ENCODE data around the gene EIF4G2. TPM values are rescaled to one million over a fixed set of nuclear protein-coding genes. Genes with fewer than 3 reads are reported as not detected.
A peak's percentile ranks its signal among the peaks of the same experiment; 100 is the strongest.

EIF4G2 gene
- total RNA-seq, 2 experiments from 2014 or later: 794 to 835 TPM

- H3K4me1 Mint-ChIP-seq (ENCODE audit: low read depth): peaks cover 22% of the 10 kb centered on the region
- intact Hi-C loops (cut with micrococcal nuclease): loop anchor here (1.0 to 10.0 kb wide), 3 partner anchors 140 to 362 kb away; no protein-coding TSS in a partner anchor
- ChIA-PET POLR2A (interaction anchor here (1.0 to 1.8 kb wide), 7 partner anchors 10 to 228 kb away, joined by 3 to 8 read pairs (median 4); partner anchors contain the start of gene EIF4G2), CTCF (interaction anchor here (0.5 to 5.7 kb wide), 49 partner anchors 10 to 1619 kb away, joined by 3 to 83 read pairs (median 5); partner anchors contain the start of genes EIF4G2 and ZBED5)
- no peaks in the 10 kb centered on the region for H3K9me3 Mint-ChIP-seq
- no peak overlapping the region for H3K27ac Mint-ChIP-seq
- H3K27me3 Mint-ChIP-seq: peaks cover 3% of the 10 kb centered on the region
- no peak overlapping the region for H3K4me3 Mint-ChIP-seq
- peaks cover 11% of the 10 kb centered on the region for H3K36me3 Mint-ChIP-seq
- DNase-seq: peak; percentile 89
Observed at GRCh38 chr11:10792385-10793068, 16.2 kb downstream of the EIF4G2 start.

- Mint-ChIP-seq H3K4me3 (no peak overlapping the region), H3K9me3 (no peaks in the 10 kb centered on the region), H3K27ac (no peak overlapping the region), H3K4me1 (ENCODE audit: low read depth) (no peaks in the 10 kb centered on the region), H3K36me3 (no peaks in the 10 kb centered on the region), H3K27me3 (no peaks in the 10 kb centered on the region)
- intact Hi-C loops (cut with micrococcal nuclease): no loop called here
- POLR2A ChIA-PET: no interaction called here
- CTCF ChIA-PET: no interaction called here
- no peak for DNase-seq
Observed at GRCh38 chr11:10786451-10786850, 22.3 kb downstream of the EIF4G2 start.

GRCh38 chr11:10785146-10785474 lies 23.6 kb downstream of the EIF4G2 start:
- no peaks in the 10 kb centered on the region for H3K27me3 Mint-ChIP-seq

GRCh38 chr11:10784232-10785145 lies 24.2 kb downstream of the EIF4G2 start:
- Mint-ChIP-seq H3K36me3 (no peaks in the 10 kb centered on the region), H3K4me1 (ENCODE audit: low read depth) (no peaks in the 10 kb centered on the region), H3K4me3 (no peak overlapping the region), H3K27me3 (no peaks in the 10 kb centered on the region), H3K27ac (no peak overlapping the region), H3K9me3 (no peaks in the 10 kb centered on the region)
- DNase-seq: no peak
- CTCF ChIA-PET: interaction anchor here (1.0 to 4.1 kb wide), 4 partner anchors 8 to 328 kb away, joined by 3 to 25 read pairs (median 4); no protein-coding TSS in a partner anchor
- intact Hi-C loops (cut with micrococcal nuclease): no loop called here
- POLR2A ChIA-PET: no interaction called here

More at GRCh38 chr11:10785146-10785474, 23.6 kb downstream of the EIF4G2 start:
- Mint-ChIP-seq H3K4me3 (no peak overlapping the region), H3K36me3 (no peaks in the 10 kb centered on the region), H3K4me1 (ENCODE audit: low read depth) (no peaks in the 10 kb centered on the region), H3K27ac (no peak overlapping the region), H3K9me3 (no peaks in the 10 kb centered on the region)
- ChIA-PET POLR2A (no interaction called here), CTCF (interaction anchor here (1.0 kb wide), 3 partner anchors 14 to 329 kb away, joined by 3 to 4 read pairs (median 3); no protein-coding TSS in a partner anchor)
- intact Hi-C loops (cut with micrococcal nuclease): no loop called here
- DNase-seq: no peak

GRCh38 chr11:10780040-10780439 lies 28.7 kb downstream of the EIF4G2 start:
- POLR2A ChIA-PET: interaction anchor here (1.2 kb wide), 1 partner anchor 12 kb away, joined by 3 read pairs; no protein-coding TSS in a partner anchor
- intact Hi-C loops (cut with micrococcal nuclease): no loop called here
- H3K36me3 Mint-ChIP-seq: peaks cover 22% of the 10 kb centered on the region
- DNase-seq: no peak
- CTCF ChIA-PET: interaction anchor here (1.5 to 4.1 kb wide), 2 partner anchors 9 to 12 kb away, joined by 3 to 25 read pairs; no protein-coding TSS in a partner anchor
- H3K4me1 Mint-ChIP-seq (ENCODE audit: low read depth): peaks cover 12% of the 10 kb centered on the region
- H3K27me3 Mint-ChIP-seq: no peaks in the 10 kb centered on the region
- H3K9me3 Mint-ChIP-seq: no peaks in the 10 kb centered on the region
- H3K4me3 Mint-ChIP-seq: no peak overlapping the region
- H3K27ac Mint-ChIP-seq: no peak overlapping the region

GRCh38 chr11:10779086-10779485 lies 29.6 kb downstream of the EIF4G2 start:
- H3K36me3 Mint-ChIP-seq: peaks cover 31% of the 10 kb centered on the region
- H3K27me3 Mint-ChIP-seq: no peaks in the 10 kb centered on the region
- ChIA-PET POLR2A (no interaction called here), CTCF (interaction anchor here (1.3 to 3.7 kb wide), 3 partner anchors 9 to 13 kb away, joined by 4 to 16 read pairs (median 5); no protein-coding TSS in a partner anchor)
- intact Hi-C loops (cut with micrococcal nuclease): no loop called here
- no peak for DNase-seq
- no peak overlapping the region for H3K27ac Mint-ChIP-seq
- H3K4me1 Mint-ChIP-seq (ENCODE audit: low read depth): peaks cover 12% of the 10 kb centered on the region
- no peak overlapping the region for H3K4me3 Mint-ChIP-seq
- H3K9me3 Mint-ChIP-seq: no peaks in the 10 kb centered on the region

GRCh38 chr11:10778217-10778970 lies 30.3 kb downstream of the EIF4G2 start:
- intact Hi-C loops (cut with micrococcal nuclease): no loop called here
- CTCF ChIA-PET: interaction anchor here (1.3 to 3.7 kb wide), 3 partner anchors 9 to 14 kb away, joined by 4 to 16 read pairs (median 5); no protein-coding TSS in a partner anchor
- POLR2A ChIA-PET: no interaction called here
- Mint-ChIP-seq H3K27ac (peak overlapping the region; percentile 60), H3K4me3 (no peak overlapping the region), H3K4me1 (ENCODE audit: low read depth) (peaks cover 12% of the 10 kb centered on the region), H3K27me3 (no peaks in the 10 kb centered on the region), H3K9me3 (no peaks in the 10 kb centered on the region), H3K36me3 (peaks cover 35% of the 10 kb centered on the region)
- no peak for DNase-seq

- H3K9me3 Mint-ChIP-seq: no peaks in the 10 kb centered on the region
- H3K27me3 Mint-ChIP-seq: no peaks in the 10 kb centered on the region
- H3K4me3 Mint-ChIP-seq: no peak overlapping the region
- no peak overlapping the region for H3K27ac Mint-ChIP-seq
- CTCF ChIA-PET: interaction anchor here (1.6 to 3.7 kb wide), 2 partner anchors 10 to 15 kb away, joined by 4 to 16 read pairs; no protein-coding TSS in a partner anchor
- no peak for DNase-seq
- peaks cover 41% of the 10 kb centered on the region for H3K36me3 Mint-ChIP-seq
- POLR2A ChIA-PET: no interaction called here
- intact Hi-C loops (cut with micrococcal nuclease): no loop called here
- H3K4me1 Mint-ChIP-seq (ENCODE audit: low read depth): peaks cover 12% of the 10 kb centered on the region
Observed at GRCh38 chr11:10777806-10778205, 30.9 kb downstream of the EIF4G2 start.

GRCh38 chr11:10777393-10777793 lies 31.3 kb downstream of the EIF4G2 start:
- Mint-ChIP-seq H3K27ac (no peak overlapping the region), H3K9me3 (no peaks in the 10 kb centered on the region), H3K4me3 (no peak overlapping the region), H3K36me3 (peaks cover 41% of the 10 kb centered on the region), H3K4me1 (ENCODE audit: low read depth) (peaks cover 12% of the 10 kb centered on the region), H3K27me3 (no peaks in the 10 kb centered on the region)
- intact Hi-C loops (cut with micrococcal nuclease): no loop called here
- POLR2A ChIA-PET: no interaction called here
- CTCF ChIA-PET: interaction anchor here (1.6 to 3.7 kb wide), 2 partner anchors 10 to 15 kb away, joined by 4 to 16 read pairs; no protein-coding TSS in a partner anchor
- no peak for DNase-seq

GRCh38 chr11:10774811-10775210 lies 33.9 kb downstream of the EIF4G2 start:
- H3K4me3 Mint-ChIP-seq: no peak overlapping the region
- no peak for DNase-seq
- H3K36me3 Mint-ChIP-seq: peaks cover 61% of the 10 kb centered on the region
- ChIA-PET POLR2A (no interaction called here), CTCF (no interaction called here)
- peaks cover 12% of the 10 kb centered on the region for H3K4me1 Mint-ChIP-seq (ENCODE audit: low read depth)
- no peaks in the 10 kb centered on the region for H3K27me3 Mint-ChIP-seq
- no peak overlapping the region for H3K27ac Mint-ChIP-seq
- intact Hi-C loops (cut with micrococcal nuclease): no loop called here
- no peaks in the 10 kb centered on the region for H3K9me3 Mint-ChIP-seq

GRCh38 chr11:10771457-10771856 lies 37.3 kb downstream of the EIF4G2 start:
- intact Hi-C loops (cut with micrococcal nuclease): no loop called here
- no peaks in the 10 kb centered on the region for H3K4me1 Mint-ChIP-seq (ENCODE audit: low read depth)
- H3K36me3 Mint-ChIP-seq: peaks cover 53% of the 10 kb centered on the region
- no peak for DNase-seq
- no peak overlapping the region for H3K27ac Mint-ChIP-seq
- H3K4me3 Mint-ChIP-seq: no peak overlapping the region
- no peaks in the 10 kb centered on the region for H3K9me3 Mint-ChIP-seq
- no peaks in the 10 kb centered on the region for H3K27me3 Mint-ChIP-seq
- POLR2A ChIA-PET: no interaction called here
- CTCF ChIA-PET: interaction anchor here (0.9 to 4.2 kb wide), 6 partner anchors 9 to 254 kb away, joined by 3 to 38 read pairs (median 5); partner anchors contain the start of gene CTR9

All from activated CD4-positive, alpha-beta memory T cell treated with anti-CD3 and anti-CD28 coated beads for 36 hours (primary cell).